Prostate gland (tissue), 2 donors: Measurements from ENCODE around the gene SV2C. TPM values are rescaled to one million over a fixed set of nuclear protein-coding genes. Genes with fewer than 3 reads are reported as not detected.
"Not testable (repeated sequence)": the region's sequence is repeated elsewhere in the genome, so short reads cannot be mapped to it uniquely, and the experiment has no call there.

ENCODE experiments used
- DNase-seq: peaks from one replicate; pipeline ENCODE4 v3.0.0-alpha.2; 2019; ENCODE audit warnings: low spot score
- H3K27ac ChIP-seq, 2 donors: fragments of 200-600 bp; sonication (generic); 2 replicates each; pipeline ENCODE4 v1.5.1; 2017 to 2019
- H3K27me3 ChIP-seq: fragments of 200-600 bp; sonication (generic); replicated peaks from 2 replicates; pipeline ENCODE4 v1.5.1; 2019; ENCODE audit not compliant: insufficient read depth
- H3K36me3 ChIP-seq, 2 donors: fragments of 200-600 bp; sonication (generic); 1 replicate in 1 of 2; 2 replicates in 1 of 2; pipeline versions ENCODE4 v1.5.1 to v1.8.1; 2017 to 2019
- H3K4me1 ChIP-seq: fragments of 200-600 bp; sonication (generic); replicated peaks from 2 replicates; pipeline ENCODE4 v1.5.1; 2019
- H3K4me3 ChIP-seq, 2 donors: fragments of 200-600 bp; sonication (generic); 2 replicates each; pipeline ENCODE4 v1.5.1; 2017 to 2019
- H3K9me3 ChIP-seq: fragments of 200-600 bp; sonication (generic); 2 replicates; pipeline ENCODE4 v1.5.1; 2017
- POLR2A ChIP-seq: fragments of 450-650 bp; IDR thresholded peaks from one replicate; pipeline ENCODE4 v1.6.1; 2016; ENCODE audit warnings: antibody characterized with exemption, mild to moderate bottlenecking
- POLR2AphosphoS5 ChIP-seq: sonication (generic); formaldehyde crosslinking; IDR thresholded peaks from one replicate; pipeline ENCODE4 v1.6.1; 2017; ENCODE audit warnings: antibody characterized with exemption
- WGBS: methylation state at CpG from one replicate; pipeline ENCODE4 v1.1.5; 2018; 5-methylcytosine and 5-hydroxymethylcytosine counted together
- intact Hi-C: fragments of 100-400 bp; cut with DNase I; formaldehyde crosslinking; loops from one replicate; pipeline ENCODE4 v1.14.2; 2022
- total RNA-seq, 2 donors: library from RNA; depleted of rRNA; stranded (reverse); fragments of >200 nt; gene quantifications; one replicate each; pipeline ENCODE4 v1.1.0, GENCODE V29; 2016
- TF ChIP-seq, protein P1 (sequence below), 4 experiments: fragments of 200-600 bp in 2 of 4; fragments of 450-650 bp in 2 of 4; sonication (generic) in 2 of 4; IDR thresholded peaks; 1 replicate in 3 of 4; 2 replicates in 1 of 4; pipeline ENCODE4 v1.5.1; 2016 to 2019; ENCODE audit warnings: antibody characterized with exemption in 4 of 4, mild to moderate bottlenecking in 2 of 4, moderate library complexity in 2 of 4

The SV2C gene
- total RNA-seq, 2 donors from 2014 or later, result 0.28 to 0.96 TPM

DNA sequence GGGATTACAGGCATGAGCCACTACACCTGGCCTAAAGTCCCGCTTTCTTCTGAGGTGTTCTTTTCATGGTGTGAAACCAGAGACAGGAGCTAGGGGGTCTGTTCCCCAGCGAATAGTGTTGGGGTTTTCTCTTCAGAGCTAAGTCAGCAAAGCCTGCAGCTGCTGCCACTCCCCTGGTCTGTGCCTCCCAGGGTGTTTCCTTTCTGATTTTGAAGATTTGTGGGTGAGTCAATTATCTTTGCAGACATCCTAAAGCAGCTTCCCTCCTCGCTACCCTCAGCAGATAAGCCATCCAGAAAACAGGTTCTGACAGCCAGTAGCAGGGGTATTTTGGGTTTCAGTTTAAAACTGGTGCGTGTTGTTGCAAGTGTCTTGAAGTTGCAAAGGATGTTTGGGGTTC, 247.9 kb downstream of the SV2C start:
- TF ChIP-seq, protein P1, sequence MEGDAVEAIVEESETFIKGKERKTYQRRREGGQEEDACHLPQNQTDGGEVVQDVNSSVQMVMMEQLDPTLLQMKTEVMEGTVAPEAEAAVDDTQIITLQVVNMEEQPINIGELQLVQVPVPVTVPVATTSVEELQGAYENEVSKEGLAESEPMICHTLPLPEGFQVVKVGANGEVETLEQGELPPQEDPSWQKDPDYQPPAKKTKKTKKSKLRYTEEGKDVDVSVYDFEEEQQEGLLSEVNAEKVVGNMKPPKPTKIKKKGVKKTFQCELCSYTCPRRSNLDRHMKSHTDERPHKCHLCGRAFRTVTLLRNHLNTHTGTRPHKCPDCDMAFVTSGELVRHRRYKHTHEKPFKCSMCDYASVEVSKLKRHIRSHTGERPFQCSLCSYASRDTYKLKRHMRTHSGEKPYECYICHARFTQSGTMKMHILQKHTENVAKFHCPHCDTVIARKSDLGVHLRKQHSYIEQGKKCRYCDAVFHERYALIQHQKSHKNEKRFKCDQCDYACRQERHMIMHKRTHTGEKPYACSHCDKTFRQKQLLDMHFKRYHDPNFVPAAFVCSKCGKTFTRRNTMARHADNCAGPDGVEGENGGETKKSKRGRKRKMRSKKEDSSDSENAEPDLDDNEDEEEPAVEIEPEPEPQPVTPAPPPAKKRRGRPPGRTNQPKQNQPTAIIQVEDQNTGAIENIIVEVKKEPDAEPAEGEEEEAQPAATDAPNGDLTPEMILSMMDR (IDR thresholded peaks at IDR 0.05), result no peak
- TF ChIP-seq POLR2A (no peak), POLR2AphosphoS5 (no peak)
- DNase-seq, result no peak
- 79% methylated on average over 4 of the region's 4 CpGs for WGBS
- H3K27me3 ChIP-seq, result no peaks in the 10 kb centered on the region
- H3K4me3 ChIP-seq, result no peak overlapping the region
- peaks cover 10% of the 10 kb centered on the region for H3K4me1 ChIP-seq
- H3K9me3 ChIP-seq, result no peaks in the 10 kb centered on the region
- H3K36me3 ChIP-seq, result no peaks in the 10 kb centered on the region
- intact Hi-C loops, result no loop called here
- H3K27ac ChIP-seq, result no peak overlapping the region

DNA sequence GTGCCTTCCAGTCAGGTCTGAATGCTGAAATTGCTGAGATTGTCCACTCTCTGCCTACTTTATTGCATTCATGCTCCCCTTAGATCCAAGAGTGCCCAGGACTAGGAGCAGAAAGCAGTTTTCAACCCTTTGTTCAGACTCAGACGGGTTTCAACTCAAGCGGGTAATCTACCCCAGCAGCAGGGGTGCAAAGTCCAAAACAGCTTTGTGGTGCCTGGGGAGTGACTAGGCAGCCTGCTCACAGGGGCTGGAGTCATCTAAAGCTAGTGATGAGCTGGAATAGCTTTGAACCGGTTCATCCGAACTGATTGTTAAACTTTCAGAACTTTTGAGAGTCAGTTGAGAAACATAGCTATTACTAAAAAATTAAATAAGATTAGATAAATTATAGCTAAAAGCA, 248.9 kb downstream of the SV2C start:
- Histone ChIP-seq H3K36me3 (no peaks in the 10 kb centered on the region), H3K27ac (no peak overlapping the region), H3K4me3 (no peak overlapping the region), H3K9me3 (no peaks in the 10 kb centered on the region), H3K27me3 (no peaks in the 10 kb centered on the region), H3K4me1 (peaks cover under 1% of the 10 kb centered on the region)
- no peak for DNase-seq
- intact Hi-C loops, result no loop called here
- 95% methylated on average over 4 of the region's 4 CpGs for WGBS
- no peak for TF ChIP-seq POLR2AphosphoS5
- TF ChIP-seq, protein P1 (IDR thresholded peaks at IDR 0.05), result no peak
- TF ChIP-seq POLR2A, result no peak

DNA sequence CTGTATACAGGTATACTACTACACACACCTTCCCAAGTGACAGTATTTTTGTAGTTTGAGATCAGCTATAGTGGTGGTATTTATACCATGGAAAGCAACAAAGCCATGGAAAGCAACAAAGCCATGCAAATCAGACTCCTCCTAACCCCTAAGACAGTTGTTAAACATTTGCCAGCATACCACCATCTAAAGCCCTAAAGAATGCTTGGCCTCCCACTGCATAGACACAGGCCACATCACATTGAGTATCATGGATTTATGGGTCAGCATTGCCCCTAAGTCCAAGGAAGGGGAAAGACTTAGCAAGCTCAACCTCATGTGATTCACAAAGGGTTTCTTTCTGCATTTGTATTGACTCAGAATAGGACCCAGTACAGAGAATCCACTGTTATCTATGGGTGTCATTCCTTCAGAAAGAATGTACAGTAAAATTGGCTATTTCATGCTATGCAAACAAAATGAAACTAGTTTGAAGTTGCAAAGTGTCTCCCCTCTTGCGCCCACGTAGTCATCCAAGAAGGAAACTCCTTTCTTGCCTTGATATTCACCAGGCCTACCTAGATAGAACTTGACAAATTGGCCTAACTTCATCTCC, 249.5 kb downstream of the SV2C start:
- TF ChIP-seq, protein P1 (IDR thresholded peaks at IDR 0.05), result no peak
- TF ChIP-seq POLR2AphosphoS5, result no peak
- no peak for TF ChIP-seq POLR2A

DNA sequence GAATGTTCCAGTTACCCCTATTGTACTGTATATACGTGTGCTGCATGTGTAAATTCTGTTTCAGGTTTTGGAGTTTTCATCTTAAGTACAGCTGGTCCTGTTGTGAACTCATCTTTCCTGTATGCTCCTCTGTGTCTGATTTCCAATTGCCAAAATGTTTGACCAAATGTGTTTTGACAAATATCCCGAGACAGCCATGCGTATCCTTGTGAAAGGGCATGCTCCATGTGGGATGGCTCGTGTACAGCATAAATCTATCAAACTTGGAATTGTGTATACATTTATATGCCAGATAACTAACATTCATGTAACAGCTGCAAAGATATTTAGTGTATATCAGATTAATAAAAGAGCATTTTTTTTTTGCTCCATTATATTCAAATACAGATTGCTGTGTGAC, 250.4 kb downstream of the SV2C start:
- Histone ChIP-seq H3K27ac (no peak overlapping the region), H3K36me3 (no peaks in the 10 kb centered on the region), H3K27me3 (no peaks in the 10 kb centered on the region), H3K4me3 (no peak overlapping the region), H3K4me1 (no peaks in the 10 kb centered on the region), H3K9me3 (no peaks in the 10 kb centered on the region)
- intact Hi-C loops, result no loop called here
- no peak for DNase-seq
- WGBS, result 70% methylated on average over 4 of the region's 4 CpGs
- no peak for TF ChIP-seq POLR2AphosphoS5

More for the DNA sequence above, 249.5 kb downstream of the SV2C start:
- H3K27me3 ChIP-seq, result no peaks in the 10 kb centered on the region
- no peak overlapping the region for H3K27ac ChIP-seq
- intact Hi-C loops, result no loop called here
- no peak for DNase-seq
- 83% methylated on average over 2 of the region's 2 CpGs for WGBS
- H3K36me3 ChIP-seq, result no peaks in the 10 kb centered on the region
- H3K4me3 ChIP-seq, result no peak overlapping the region
- H3K4me1 ChIP-seq, result no peaks in the 10 kb centered on the region
- H3K9me3 ChIP-seq, result no peaks in the 10 kb centered on the region

DNA sequence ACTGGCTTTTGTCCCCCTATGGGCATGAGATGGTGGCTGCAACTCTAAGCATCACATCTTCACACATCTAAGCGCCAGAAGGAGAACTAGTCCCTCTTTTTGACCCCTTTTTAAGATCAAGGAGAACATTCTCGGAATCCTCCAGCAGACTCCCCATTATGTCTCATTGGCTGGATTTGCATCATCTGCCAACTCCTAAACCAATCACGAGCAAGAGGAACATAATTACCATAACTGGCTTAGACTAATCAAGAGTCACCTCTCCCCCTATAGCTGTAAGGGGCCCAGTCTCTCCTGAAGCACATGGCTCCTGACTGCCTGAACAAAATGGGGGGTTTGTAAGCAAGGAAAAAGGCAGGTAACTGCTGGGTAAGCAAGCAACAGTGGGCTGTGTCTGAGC, 251.4 kb downstream of the SV2C start:
- Histone ChIP-seq H3K4me3 (no peak overlapping the region), H3K27ac (no peak overlapping the region), H3K9me3 (no peaks in the 10 kb centered on the region), H3K36me3 (no peaks in the 10 kb centered on the region), H3K27me3 (no peaks in the 10 kb centered on the region), H3K4me1 (no peaks in the 10 kb centered on the region)
- intact Hi-C loops, result no loop called here
- TF ChIP-seq POLR2A (no peak), POLR2AphosphoS5 (no peak)
- TF ChIP-seq, protein P1 (IDR thresholded peaks at IDR 0.05), result no peak
- DNase-seq, result no peak
- WGBS, result 89% methylated on average over 3 of the region's 3 CpGs

DNA sequence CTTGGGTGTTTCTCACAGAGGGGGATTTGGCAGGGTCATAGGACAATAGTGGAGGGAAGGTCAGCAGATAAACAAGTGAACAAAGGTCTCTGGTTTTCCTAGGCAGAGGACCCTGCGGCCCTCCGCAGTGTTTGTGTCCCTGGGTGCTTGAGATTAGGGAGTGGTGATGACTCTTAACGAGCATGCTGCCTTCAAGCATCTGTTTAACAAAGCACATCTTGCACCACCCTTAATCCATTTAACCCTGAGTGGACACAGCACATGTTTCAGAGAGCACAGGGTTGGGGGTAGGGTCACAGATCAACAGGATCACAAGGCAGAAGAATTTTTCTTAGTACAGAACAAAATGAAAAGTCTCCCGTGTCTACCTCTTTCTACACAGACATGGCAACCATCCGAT, 252.3 kb downstream of the SV2C start:
- H3K9me3 ChIP-seq, H3K4me1 ChIP-seq, intact Hi-C loops, H3K27ac ChIP-seq, DNase-seq, H3K36me3 ChIP-seq, H3K4me3 ChIP-seq, H3K27me3 ChIP-seq: not testable (repeated sequence)
- WGBS, result 96% methylated on average over 2 of the region's 5 CpGs

DNA sequence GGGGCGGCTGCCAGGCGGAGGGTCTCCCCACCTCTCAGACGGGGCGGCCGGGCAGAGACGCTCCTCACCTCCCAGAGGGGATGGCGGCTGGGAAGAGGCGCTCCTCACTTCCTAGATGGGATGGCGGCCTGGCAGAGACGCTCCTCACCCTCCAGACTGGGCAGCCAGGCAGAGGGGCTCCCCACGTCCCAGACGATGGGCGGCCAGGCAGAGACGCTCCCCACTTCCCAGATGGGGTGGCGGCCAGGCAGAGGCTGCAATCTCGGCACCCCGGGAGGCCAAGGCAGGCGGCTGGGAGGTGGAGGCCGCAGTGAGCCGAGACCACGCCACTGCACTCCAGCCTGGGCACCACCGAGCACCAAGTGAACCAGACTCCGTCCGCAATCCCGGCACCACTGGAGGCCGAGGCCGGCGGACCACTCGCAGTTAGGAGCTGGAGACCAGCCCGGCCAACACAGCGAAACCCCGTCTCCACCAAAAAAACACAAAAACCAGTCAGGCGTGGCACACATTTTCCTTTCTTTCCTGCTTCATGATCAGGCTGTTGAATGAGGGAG, 253.1 kb downstream of the SV2C start:
- H3K27ac ChIP-seq, H3K9me3 ChIP-seq, H3K4me1 ChIP-seq, DNase-seq, H3K36me3 ChIP-seq, H3K4me3 ChIP-seq, H3K27me3 ChIP-seq, intact Hi-C loops: not testable (repeated sequence)
- 96% methylated on average over 15 of the region's 33 CpGs for WGBS
